ENCODE results near the gene ZNF821. TPM values are rescaled to one million over a fixed set of nuclear protein-coding genes. Genes with fewer than 3 reads are reported as not detected.

Gene ZNF821
- polyA plus RNA-seq, 1 donor (not counting 4 experiments of a cell fraction or from before 2014, with no cell fraction given) = 2.9 TPM

DNA sequence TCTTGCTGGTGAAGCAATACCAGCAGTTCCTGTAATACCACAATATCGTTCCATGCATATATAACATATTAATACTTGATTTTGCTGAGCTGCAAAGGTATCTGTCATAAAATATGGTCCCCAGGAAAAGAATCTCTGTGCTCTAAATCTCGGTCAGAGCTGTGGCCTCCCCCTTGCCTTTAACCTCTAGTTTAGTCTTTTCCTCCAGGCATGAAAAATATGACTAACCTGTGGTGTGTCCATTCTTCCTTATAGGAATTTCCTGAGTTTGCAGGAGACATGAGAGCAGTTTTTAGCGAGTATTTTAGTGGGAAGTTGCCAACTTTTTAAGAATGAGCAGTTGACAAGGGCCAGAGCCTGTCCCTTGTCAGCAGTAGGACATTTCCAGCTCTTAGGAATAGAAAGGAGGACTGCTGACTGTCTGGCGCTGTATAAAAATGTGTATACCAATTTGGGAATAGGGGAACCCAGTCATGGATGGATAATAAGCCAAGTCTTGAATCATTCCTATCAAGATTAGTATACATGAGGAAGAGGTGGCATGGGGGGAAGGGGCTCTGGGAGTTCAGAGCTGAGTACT, 29.5 kb downstream of the ZNF821 start:
- FAIRE-seq (no peak), DNase-seq (ENCODE audit: low read depth, low spot score) (no peak)
- peaks cover 3% of the 10 kb centered on the region for H4K20me1 ChIP-seq (ENCODE audit: control insufficient read depth, extremely low read depth, insufficient read depth, low read length)
- no peak overlapping the region for H3K9ac ChIP-seq (ENCODE audit: control insufficient read depth, extremely low read depth, insufficient read depth, low read length)
- H3K36me3 ChIP-seq (ENCODE audit: control insufficient read depth in 2 of 2, extremely low read depth in 1 of 2, insufficient read depth in 2 of 2, low read length in 2 of 2) = peaks cover 32 to 40% of the 10 kb centered on the region in 2 experiments
- dilution Hi-C loops (cut with MboI; ENCODE audit: extremely low pct_ligation_motif_present, low sequenced_read_pairs) = no loop called here
- H3K79me2 ChIP-seq (ENCODE audit: control insufficient read depth, insufficient read depth, low read length) = peaks cover 20% of the 10 kb centered on the region
- TF ChIP-seq EZH2 (IDR thresholded peaks at IDR 0.05; ENCODE audit: low read length) (no peak), CTCF (optimal IDR thresholded peaks at IDR 0.05 in 1 of 3, IDR thresholded peaks at IDR 0.05 in 1 of 3, conservative IDR thresholded peaks at IDR 0.05 in 1 of 3; ENCODE audit: extremely low read depth in 1 of 3, insufficient read depth in 2 of 3, low read length in 3 of 3) (no peak)
- no peak overlapping the region for H3K4me2 ChIP-seq (ENCODE audit: control insufficient read depth, extremely low read depth, insufficient read depth, low read depth, low read length)
- no peaks in the 10 kb centered on the region for H3K4me1 ChIP-seq (ENCODE audit: control insufficient read depth, extremely low read depth, insufficient read depth, low read length)
- H3K9me1 ChIP-seq (ENCODE audit: control insufficient read depth, extremely low read depth, insufficient read depth, low read length) = peaks cover 4% of the 10 kb centered on the region
- no peaks in the 10 kb centered on the region for H3K27me3 ChIP-seq (ENCODE audit: control insufficient read depth, extremely low read depth, insufficient read depth, low read length)
- H3K4me3 ChIP-seq (ENCODE audit: control insufficient read depth in 2 of 3, extremely low read depth in 1 of 3, insufficient read depth in 2 of 3, low read depth in 1 of 3, low read length in 3 of 3) = no peak overlapping the region
- H3K9me3 ChIP-seq (ENCODE audit: control insufficient read depth, low read depth, low read length) = no peaks in the 10 kb centered on the region
- H3K27ac ChIP-seq (ENCODE audit: control insufficient read depth, insufficient read depth, low read length) = no peak overlapping the region
- H2AFZ ChIP-seq (ENCODE audit: control insufficient read depth, low read length) = no peak overlapping the region

- Histone ChIP-seq H3K4me1 (ENCODE audit: control insufficient read depth, extremely low read depth, insufficient read depth, low read length) (no peaks in the 10 kb centered on the region), H3K4me2 (ENCODE audit: control insufficient read depth, extremely low read depth, insufficient read depth, low read depth, low read length) (no peak overlapping the region), H3K27me3 (ENCODE audit: control insufficient read depth, extremely low read depth, insufficient read depth, low read length) (no peaks in the 10 kb centered on the region), H3K9me3 (ENCODE audit: control insufficient read depth, low read depth, low read length) (no peaks in the 10 kb centered on the region), H3K27ac (ENCODE audit: control insufficient read depth, insufficient read depth, low read length) (no peak overlapping the region), H3K9me1 (ENCODE audit: control insufficient read depth, extremely low read depth, insufficient read depth, low read length) (peaks cover 4% of the 10 kb centered on the region), H3K36me3 (ENCODE audit: control insufficient read depth in 2 of 2, extremely low read depth in 1 of 2, insufficient read depth in 2 of 2, low read length in 2 of 2) (peaks cover 36 to 43% of the 10 kb centered on the region in 2 experiments), H3K4me3 (ENCODE audit: control insufficient read depth in 2 of 3, extremely low read depth in 1 of 3, insufficient read depth in 2 of 3, low read depth in 1 of 3, low read length in 3 of 3) (no peak overlapping the region), H2AFZ (ENCODE audit: control insufficient read depth, low read length) (no peak overlapping the region), H3K9ac (ENCODE audit: control insufficient read depth, extremely low read depth, insufficient read depth, low read length) (no peak overlapping the region), H3K79me2 (ENCODE audit: control insufficient read depth, insufficient read depth, low read length) (peaks cover 20% of the 10 kb centered on the region), H4K20me1 (ENCODE audit: control insufficient read depth, extremely low read depth, insufficient read depth, low read length) (peaks cover 3% of the 10 kb centered on the region)
- FAIRE-seq = no peak
- dilution Hi-C loops (cut with MboI; ENCODE audit: extremely low pct_ligation_motif_present, low sequenced_read_pairs) = no loop called here
- no peak for DNase-seq (ENCODE audit: low read depth, low spot score)
- TF ChIP-seq EZH2 (IDR thresholded peaks at IDR 0.05; ENCODE audit: low read length) = no peak
- no peak for TF ChIP-seq CTCF (optimal IDR thresholded peaks at IDR 0.05 in 1 of 3, IDR thresholded peaks at IDR 0.05 in 1 of 3, conservative IDR thresholded peaks at IDR 0.05 in 1 of 3; ENCODE audit: extremely low read depth in 1 of 3, insufficient read depth in 2 of 3, low read length in 3 of 3)
These were observed 30.6 kb downstream of the ZNF821 start for GRCh38 chr16:71853413-71853812.
